OCI-M1 (cell line): ENCODE results near the gene CPXM2.

Experiments
- DNase-seq: peaks from one replicate; lab custom pipeline; 2025; lab: John Stamatoyannopoulos, UW

Gene CPXM2

DNA sequence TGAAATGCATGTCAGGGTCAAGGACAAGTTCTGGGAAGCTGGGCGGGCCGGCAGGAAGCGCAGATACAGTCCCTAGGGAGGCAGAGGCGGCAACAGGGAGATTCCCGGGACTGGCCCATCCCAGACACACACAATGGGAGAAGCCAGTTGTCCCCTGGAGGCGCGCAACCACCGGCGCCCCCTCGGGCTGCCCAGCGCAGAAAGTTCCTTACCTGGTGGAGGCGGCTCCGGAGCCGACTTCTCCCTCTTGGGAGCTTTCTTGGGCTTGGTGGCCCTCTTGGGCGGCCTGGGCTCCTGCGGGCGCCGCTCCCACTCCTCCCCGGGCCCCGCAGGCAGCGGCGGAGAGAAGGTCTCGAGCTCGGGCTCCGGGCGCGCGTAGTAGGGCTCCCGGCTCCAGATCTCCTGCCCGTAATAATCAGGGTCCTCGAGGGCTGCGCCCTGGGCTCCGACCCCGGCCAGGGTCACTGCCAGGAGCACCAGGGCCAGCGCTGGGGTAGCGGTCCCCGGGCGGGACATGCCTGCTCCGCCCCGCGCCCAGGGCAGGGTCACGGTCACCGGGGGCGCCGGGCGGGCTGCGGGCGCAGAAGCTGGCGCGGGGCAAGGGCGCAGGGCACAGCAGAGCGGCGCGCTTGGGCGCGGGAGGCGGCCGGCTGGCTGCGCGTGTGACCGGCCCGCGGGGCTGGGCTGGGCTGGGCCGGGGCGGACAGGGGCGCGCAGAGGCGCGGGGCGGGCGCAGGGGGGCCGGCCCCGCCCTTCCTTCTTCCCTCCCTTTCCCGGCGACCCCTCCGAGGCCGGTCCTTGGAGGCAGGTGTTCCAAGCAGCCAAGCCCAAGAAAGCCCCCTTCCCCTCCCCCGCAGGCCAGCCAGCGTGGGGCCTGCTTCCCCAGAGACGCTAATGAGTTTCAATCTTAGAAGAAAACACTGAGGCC lies at the start of gene CPXM2:
CPXM2 (minus strand) TSS at position 664 of the 928 bp plus-strand sequence; CDS start at position 516, 148 bp downstream.
- DNase-seq, result no peak

DNA sequence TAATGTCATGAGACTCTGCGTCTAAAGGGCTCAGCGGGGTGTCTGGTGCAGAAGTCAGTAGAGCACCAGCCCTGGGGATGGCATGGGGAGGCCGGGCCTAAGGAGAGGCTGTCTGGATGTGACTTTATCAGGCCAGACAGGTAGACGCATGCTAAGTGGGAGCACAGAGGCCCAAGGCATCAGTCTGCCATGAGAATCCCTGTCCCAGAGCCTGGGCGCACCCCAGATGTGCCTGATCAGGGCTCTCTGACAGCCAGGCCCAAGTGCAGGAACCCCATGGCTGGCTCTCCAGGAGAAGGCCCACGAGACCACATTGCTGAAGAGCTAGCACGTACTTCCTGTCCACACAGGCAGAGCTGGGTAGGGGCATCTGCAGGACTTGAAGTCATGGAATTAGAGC lies 48.0 kb upstream of the CPXM2 start:
- DNase-seq, result no peak

DNA sequence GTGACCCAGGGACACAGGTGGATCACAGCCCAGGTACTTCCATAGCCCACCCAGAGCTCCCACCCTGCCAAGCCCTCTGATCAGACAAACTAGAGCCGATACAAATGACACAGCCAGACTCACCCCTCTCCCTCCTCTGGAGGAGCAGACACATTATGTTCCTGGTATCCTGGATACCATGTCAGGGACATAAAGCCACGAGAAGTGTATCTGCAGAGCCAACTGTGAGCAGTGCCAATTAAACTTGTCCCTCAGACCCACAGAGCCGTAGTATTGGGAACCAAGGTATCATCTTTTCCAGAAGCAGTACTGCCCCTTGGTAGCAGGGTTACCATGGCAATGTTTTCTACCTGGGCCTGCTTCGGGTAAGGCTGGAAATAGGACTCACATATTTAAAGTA lies 47.3 kb upstream of the CPXM2 start:
- DNase-seq, result no peak

- DNase-seq, result no peak
Measured at GRCh38 chr10:123936426-123936825, 44.8 kb upstream of the CPXM2 start.

GRCh38 chr10:123935680-123936079 lies 44.1 kb upstream of the CPXM2 start:
- DNase-seq, result no peak

DNA sequence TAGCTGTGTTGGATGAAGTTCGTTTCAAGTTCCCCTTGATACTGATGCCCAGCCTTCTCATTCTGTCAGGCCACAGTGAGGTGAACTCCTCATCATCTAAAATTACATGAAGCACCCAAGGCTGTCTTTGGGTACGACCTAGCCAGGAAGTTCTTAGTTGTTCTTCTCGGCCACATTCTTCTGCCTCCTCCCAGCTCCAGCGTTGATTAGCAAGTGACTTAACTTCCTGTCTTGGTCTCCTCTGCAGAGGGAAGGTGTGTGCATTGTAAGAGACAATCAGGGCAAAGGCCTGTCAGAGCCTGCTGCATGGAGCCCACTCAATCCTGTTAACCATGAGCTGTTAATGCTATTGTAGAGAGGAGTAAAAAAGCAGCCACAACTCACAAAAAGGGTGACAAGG lies 43.2 kb upstream of the CPXM2 start:
- no peak for DNase-seq

- DNase-seq, result no peak
Measured at GRCh38 chr10:123930340-123931001, 38.9 kb upstream of the CPXM2 start.

GRCh38 chr10:123929791-123930190 lies 38.2 kb upstream of the CPXM2 start:
- no peak for DNase-seq

GRCh38 chr10:123928427-123928826 lies 36.8 kb upstream of the CPXM2 start:
- no peak for DNase-seq

DNA sequence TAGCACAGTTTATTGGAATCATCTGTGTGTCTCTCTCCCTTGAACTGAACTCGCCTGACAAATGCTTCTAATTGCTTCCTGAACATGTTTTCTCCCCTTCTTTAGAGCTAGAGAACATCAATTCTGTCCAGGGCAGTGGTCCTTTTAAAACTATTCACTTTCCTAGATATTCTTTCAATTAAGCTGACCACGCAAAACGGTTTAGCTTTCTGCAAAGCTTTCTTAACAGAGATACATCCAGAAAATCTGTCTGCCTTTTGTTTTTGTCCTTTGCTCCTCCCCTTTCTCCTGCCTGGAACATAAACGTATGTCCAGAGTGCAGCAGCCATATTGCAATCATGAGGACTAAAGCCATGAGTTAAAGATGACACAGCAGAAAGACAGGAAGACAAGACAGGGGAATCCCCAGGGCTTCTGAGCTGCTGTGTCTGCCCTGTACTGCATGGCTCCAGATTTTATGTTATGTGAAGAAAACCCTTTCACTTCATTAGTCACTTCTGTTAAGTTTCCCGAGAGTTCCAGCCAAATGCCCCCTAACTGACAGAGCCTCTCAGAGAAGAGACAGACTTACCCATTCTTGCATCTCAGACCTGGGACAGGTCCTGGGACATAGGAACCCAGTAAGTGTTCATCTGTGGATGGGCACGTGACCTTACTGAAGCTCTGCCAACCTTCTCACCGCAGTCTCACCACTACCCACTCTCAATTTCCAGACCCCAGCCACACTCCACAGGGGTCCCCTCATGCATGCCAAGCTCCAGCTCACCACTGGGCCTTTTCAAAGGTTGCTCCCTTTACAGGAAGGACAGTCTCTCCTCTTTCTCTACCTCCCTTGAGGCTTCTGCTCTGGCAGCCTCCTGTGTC lies 35.0 kb upstream of the CPXM2 start:
- no peak for DNase-seq

DNA sequence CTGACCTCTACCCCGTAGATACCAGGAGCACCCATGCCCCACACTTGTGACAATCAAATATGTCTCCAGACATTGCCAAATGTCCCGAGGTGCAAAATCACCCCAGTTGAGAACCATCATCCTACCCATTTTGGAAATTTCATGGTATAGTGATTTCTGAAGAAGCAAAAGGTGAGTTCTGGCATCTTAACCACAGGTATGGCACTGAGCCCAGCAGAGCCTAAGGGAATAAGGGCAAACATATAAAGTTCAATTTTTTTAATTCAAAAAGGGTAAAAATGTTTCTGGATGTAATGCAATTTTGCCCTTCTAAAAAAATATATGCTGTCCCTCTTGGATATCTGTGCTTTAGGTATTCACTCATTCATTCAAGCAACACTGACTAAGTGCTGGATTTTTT lies 30.5 kb upstream of the CPXM2 start:
- DNase-seq, result no peak

DNA sequence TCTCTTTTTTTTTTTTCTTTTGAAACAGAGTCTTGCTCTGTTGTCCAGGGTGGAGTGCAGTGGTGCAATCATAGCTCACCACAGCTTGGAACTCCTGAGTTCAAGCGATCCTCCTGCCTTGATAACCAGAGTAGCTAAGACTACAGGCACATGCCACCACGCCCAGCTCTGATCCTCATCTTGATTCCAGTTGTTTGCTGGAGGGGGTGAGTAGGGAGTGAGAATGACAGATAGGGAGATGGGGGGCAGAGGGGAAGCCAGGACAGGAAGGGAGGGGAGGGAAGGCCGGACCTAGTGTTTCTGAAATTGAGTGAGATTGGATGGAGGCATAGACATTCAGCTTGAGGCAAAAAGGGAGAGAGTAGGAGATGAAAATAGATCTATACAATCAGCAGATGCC lies 25.2 kb upstream of the CPXM2 start:
- no peak for DNase-seq

DNA sequence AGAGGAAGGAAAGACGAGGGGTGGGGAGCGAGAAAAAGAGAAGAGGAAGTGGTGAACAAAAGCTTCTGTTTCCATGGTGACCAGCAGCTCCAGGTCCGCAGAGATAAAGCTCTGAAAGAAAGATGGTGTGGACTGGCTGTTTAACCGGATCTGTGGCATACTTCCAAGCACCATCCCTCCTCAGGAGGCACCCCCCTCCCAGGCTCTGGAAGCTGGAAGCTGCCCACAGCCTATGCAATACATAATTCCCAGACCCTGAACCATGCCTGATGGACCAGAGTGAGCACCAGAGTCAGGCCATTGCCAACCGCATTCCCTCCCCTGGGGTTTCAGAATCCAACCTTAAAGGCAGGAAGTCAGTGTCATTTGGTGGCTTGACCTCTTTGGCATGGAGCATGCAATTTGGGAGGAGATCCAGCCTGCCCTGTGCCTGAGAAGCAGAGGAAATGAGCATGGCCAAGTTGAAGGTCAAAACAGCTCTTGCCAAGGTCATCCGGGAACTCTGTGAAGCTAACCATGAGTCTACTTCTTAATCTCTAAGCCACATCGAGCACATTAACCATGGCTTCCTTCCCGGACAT lies 22.2 kb upstream of the CPXM2 start:
- DNase-seq, result peak; percentile 84

GRCh38 chr10:123912871-123913270 lies 21.3 kb upstream of the CPXM2 start:
- DNase-seq, result no peak

- DNase-seq, result no peak
Measured at GRCh38 chr10:123912466-123912865, 20.9 kb upstream of the CPXM2 start.

- DNase-seq, result no peak
Measured at GRCh38 chr10:123911866-123912265, 20.3 kb upstream of the CPXM2 start.

DNA sequence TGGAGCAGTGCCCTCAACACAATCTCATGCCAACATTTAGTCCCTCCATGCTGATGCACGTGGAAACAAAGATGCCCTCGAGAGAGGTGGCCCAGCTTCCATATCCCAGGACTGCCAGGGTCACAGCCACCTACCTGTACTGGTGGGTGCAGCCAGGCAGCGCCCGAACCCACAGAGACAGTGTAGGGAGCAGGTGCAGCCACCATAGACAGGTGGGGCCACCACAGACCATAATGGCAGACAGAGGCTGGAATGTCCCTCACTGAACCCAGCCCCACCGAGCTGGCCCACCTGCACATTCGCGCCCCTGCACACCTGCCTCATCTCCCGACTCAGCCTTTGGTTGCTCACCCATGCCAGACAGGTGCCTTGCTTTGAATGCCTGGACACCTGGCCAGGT lies 18.3 kb upstream of the CPXM2 start:
- DNase-seq, result no peak

DNA sequence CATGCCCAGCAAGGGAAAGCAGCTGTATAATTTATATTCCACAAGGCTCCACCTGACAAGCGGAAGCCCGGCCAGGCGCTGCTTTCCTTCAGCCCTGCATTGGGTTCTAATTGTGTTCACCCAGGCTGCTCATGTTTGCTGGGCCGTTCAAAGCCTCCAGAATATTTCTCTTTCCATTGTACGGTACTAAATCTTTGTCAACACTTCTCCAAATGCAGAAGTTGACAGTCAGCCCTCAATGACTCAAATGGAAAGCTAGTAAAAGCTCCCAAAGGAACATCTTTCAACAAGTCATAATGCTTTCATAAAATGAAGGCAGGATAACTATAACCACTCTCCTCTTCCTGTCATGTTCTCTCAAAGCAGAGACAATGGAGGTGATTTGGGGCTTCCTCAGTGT lies 17.8 kb upstream of the CPXM2 start:
- DNase-seq, result no peak

DNA sequence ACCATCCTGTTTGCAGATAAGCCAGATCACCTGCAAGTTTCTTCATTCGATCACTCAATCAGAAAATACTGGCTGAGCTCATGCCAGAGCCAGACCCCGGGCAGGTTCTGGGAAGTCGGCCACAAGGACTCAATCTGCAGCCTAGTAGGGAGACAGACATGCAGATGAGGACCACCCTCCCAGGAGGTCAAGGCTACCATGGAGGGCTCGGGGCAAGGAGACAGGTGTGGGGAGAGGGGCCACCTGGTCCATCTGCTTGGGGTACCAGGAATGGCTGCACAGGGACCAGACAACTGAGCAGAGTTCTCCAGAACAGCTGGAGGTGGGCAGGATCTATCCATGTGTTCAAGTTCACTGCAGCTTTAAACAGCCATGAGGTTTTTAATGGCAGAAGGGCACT lies 16.8 kb upstream of the CPXM2 start:
- DNase-seq, result no peak

DNA sequence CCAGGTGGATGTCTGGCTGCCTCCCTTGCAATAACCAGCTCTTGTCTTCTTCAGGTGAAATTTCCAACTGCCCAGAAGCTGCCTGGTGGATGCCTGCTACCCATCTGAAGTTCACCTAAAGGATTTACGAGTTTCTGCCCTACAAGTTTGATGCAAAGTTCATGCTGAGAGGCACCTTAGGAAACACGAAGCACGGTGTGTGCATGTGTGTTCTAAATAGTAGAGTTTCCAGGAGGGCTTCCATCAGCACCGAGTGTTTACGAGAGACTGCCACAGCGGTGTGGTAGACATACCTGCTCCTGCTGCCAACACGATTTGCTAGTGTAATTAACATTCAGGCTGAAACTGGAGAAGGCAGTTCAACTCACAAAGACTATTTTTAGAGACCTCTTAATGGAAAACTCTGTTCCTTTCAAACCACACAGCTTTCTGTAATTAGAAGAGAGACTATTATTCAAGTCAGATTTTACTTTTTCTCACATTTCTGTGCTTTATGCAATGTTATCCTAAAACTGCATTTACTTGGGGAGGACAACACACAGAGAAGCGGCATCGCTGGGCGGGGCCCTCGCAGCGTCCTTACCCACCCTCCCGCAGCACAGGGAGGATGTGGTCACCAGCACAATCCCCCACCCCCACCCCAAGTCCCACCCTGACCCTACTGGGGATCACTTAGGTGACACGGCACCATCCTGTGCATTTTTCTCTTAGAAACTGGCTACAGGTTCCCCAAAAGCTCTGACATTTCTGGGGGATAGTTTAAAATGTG lies 15.5 kb upstream of the CPXM2 start:
- DNase-seq, result no peak

- no peak for DNase-seq
Measured at GRCh38 chr10:123906296-123906695, 14.7 kb upstream of the CPXM2 start.
